ENCODE measurements around the gene ARHGEF9. TPM values are rescaled to one million over a fixed set of nuclear protein-coding genes. Genes with fewer than 3 reads are reported as not detected.
"Not testable (repeated sequence)": the region's sequence is repeated elsewhere in the genome, so short reads cannot be mapped to it uniquely, and the experiment has no call there.

Gene ARHGEF9
- total and polyA plus RNA-seq, 2 donors from 2014 or later = 20.0 to 26.4 TPM

DNA sequence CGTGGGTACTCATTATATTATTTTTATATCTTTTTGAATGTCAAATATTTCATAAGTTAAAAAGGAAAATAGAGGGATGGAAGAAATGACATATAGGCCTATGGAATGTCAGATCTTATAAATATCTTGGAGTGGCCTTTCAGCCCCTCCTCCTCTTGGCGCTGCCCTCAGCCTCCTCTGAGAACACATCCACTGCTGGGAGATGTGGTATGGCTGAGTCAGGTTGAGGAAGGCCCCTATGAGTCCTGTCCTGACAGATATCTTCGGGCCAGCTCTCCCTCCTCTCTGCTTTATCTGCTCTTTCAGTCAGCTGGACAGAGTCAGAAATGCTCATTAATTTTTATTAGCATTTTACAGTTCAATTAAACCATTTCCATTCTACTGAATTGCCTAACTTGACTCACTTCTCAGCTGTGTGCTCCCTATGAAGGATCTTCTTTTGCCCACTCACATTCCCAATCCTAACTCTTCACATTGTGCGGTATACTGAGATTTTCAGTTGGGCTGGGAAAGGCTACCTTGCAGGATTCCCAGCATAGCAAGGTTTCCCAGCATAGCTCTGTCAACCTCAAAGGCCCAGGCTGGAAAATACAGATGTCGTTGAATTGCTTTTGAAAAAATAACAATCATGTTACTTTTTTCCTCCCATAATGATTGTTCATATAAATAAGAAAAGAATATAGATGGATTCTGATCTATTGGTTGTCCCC is 128.0 kb downstream of the ARHGEF9 start:
- H3K9ac ChIP-seq (ENCODE audit: low read length in 3 of 3) = no peak overlapping the region
- no peak overlapping the region for H3K27ac ChIP-seq (ENCODE audit: low read depth in 2 of 2, low read length in 2 of 2)
- peaks cover 0 to 7% (median 2%) of the 10 kb centered on the region in 3 donors for H3K36me3 ChIP-seq (ENCODE audit: control insufficient read depth in 2 of 3, insufficient read depth in 3 of 3, low read length in 3 of 3)
- TF ChIP-seq, protein P1, sequence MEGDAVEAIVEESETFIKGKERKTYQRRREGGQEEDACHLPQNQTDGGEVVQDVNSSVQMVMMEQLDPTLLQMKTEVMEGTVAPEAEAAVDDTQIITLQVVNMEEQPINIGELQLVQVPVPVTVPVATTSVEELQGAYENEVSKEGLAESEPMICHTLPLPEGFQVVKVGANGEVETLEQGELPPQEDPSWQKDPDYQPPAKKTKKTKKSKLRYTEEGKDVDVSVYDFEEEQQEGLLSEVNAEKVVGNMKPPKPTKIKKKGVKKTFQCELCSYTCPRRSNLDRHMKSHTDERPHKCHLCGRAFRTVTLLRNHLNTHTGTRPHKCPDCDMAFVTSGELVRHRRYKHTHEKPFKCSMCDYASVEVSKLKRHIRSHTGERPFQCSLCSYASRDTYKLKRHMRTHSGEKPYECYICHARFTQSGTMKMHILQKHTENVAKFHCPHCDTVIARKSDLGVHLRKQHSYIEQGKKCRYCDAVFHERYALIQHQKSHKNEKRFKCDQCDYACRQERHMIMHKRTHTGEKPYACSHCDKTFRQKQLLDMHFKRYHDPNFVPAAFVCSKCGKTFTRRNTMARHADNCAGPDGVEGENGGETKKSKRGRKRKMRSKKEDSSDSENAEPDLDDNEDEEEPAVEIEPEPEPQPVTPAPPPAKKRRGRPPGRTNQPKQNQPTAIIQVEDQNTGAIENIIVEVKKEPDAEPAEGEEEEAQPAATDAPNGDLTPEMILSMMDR (IDR thresholded peaks at IDR 0.05; ENCODE audit: borderline replicate concordance, extremely low read depth, insufficient read depth) = no peak
- intact Hi-C loops (cut with DNase I) = no loop called here
- no peak overlapping the region for H3K4me3 ChIP-seq (ENCODE audit: low read length in 3 of 3)
- no peak for FAIRE-seq
- DNase-seq = no peak
- H3K4me1 ChIP-seq (ENCODE audit: control insufficient read depth in 2 of 3, insufficient read depth in 2 of 3, low read depth in 1 of 3, low read length in 3 of 3) = no peaks in the 10 kb centered on the region
- no peaks in the 10 kb centered on the region for H3K9me3 ChIP-seq (ENCODE audit: control insufficient read depth in 2 of 3, insufficient read depth in 1 of 3, low read length in 3 of 3)
- H3K27me3 ChIP-seq (ENCODE audit: control insufficient read depth, insufficient read depth, low read length) = no peaks in the 10 kb centered on the region

DNA sequence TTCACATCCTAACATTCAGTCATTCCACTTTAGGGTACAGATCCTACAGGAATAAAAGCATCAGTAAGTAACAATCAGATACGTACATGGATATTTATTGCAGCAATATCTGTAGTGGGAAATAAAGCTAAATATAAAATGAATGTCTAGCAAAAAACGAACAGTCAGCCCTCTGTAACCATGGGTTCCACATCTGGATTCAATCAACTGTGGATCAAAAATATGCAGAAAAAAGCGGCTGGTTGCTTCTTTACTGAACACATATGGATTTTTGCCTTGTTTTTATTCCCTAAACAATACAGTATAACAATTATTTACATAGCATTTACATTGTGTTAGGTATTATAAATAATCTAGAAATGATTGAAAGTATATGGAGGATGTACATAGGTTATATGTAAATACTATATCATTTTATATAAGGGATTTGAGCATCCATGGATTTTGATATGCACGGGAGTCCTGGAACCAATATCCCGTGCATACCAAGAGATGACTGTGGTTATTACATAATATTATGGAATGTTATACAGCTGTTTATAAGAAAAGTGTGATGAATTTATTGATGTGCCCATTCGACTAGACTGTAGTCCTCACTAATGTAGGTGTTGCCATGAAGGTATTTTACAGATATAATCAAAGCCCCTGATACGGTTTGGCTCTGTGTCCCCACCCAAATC is 132.8 kb downstream of the ARHGEF9 start:
- H3K4me1 ChIP-seq (ENCODE audit: control insufficient read depth in 2 of 3, insufficient read depth in 2 of 3, low read depth in 1 of 3, low read length in 3 of 3) = no peaks in the 10 kb centered on the region
- TF ChIP-seq, protein P1 (IDR thresholded peaks at IDR 0.05; ENCODE audit: borderline replicate concordance, extremely low read depth, insufficient read depth) = no peak
- FAIRE-seq = no peak

DNA sequence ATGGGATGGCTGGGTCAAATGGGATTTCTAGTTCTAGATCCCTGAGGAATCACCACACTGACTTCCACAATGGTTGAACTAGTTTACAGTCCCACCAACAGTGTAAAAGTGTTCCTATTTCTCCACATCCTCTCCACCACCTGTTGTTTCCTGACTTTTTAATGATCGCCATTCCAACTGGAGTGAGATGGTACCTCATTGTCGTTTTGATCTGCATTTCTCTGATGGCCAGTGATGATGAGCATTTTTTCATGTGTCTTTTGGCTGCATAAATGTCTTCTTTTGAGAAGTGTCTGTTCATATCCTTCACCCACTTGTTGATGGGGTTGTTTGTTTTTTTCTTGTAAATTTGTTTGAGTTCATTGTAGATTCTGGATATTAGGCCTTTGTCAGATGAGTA is 139.3 kb downstream of the ARHGEF9 start:
- H3K36me3 ChIP-seq (ENCODE audit: control insufficient read depth in 2 of 3, insufficient read depth in 3 of 3, low read length in 3 of 3); H3K9ac ChIP-seq (ENCODE audit: low read length in 3 of 3); H3K4me1 ChIP-seq (ENCODE audit: control insufficient read depth in 2 of 3, insufficient read depth in 2 of 3, low read depth in 1 of 3, low read length in 3 of 3); H3K27me3 ChIP-seq (ENCODE audit: control insufficient read depth, insufficient read depth, low read length); H3K4me3 ChIP-seq (ENCODE audit: low read length in 3 of 3); DNase-seq; FAIRE-seq; intact Hi-C loops (cut with DNase I); H3K27ac ChIP-seq (ENCODE audit: low read depth in 2 of 2, low read length in 2 of 2); H3K9me3 ChIP-seq (ENCODE audit: control insufficient read depth in 2 of 3, insufficient read depth in 1 of 3, low read length in 3 of 3): not testable (repeated sequence)

More for the DNA sequence above, 132.8 kb downstream of the ARHGEF9 start:
- no peak overlapping the region for H3K27ac ChIP-seq (ENCODE audit: low read depth in 2 of 2, low read length in 2 of 2)
- intact Hi-C loops (cut with DNase I) = no loop called here
- H3K4me3 ChIP-seq (ENCODE audit: low read length in 3 of 3) = no peak overlapping the region
- DNase-seq = no peak
- no peak overlapping the region for H3K9ac ChIP-seq (ENCODE audit: low read length in 3 of 3)
- no peaks in the 10 kb centered on the region for H3K9me3 ChIP-seq (ENCODE audit: control insufficient read depth in 2 of 3, insufficient read depth in 1 of 3, low read length in 3 of 3)
- no peaks in the 10 kb centered on the region for H3K27me3 ChIP-seq (ENCODE audit: control insufficient read depth, insufficient read depth, low read length)
- peaks cover 0 to 4% (median 2%) of the 10 kb centered on the region in 3 donors for H3K36me3 ChIP-seq (ENCODE audit: control insufficient read depth in 2 of 3, insufficient read depth in 3 of 3, low read length in 3 of 3)

DNA sequence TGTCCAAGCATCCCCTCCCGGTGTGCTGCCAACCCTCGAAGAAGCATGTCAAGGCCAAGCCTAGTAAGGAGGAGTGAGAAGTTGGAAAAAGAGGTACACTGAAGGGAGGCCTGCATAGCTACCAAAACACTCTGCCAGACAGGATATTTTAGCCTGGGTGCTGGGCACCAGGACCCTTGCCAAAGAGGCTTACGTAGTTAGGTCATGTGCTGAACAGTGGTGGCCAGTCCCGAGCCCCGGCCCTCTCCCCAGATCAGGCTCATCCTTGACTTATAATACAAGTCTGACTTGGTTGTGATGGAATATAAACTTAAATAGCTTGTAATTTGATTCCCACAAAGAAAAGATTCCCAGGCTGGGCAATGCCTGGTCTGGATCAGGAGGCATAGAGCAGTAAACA is 149.3 kb downstream of the ARHGEF9 start:
- Histone ChIP-seq H3K27ac (ENCODE audit: low read depth in 2 of 2, low read length in 2 of 2) (no peak overlapping the region), H3K4me1 (ENCODE audit: control insufficient read depth in 2 of 3, insufficient read depth in 2 of 3, low read depth in 1 of 3, low read length in 3 of 3) (no peaks in the 10 kb centered on the region), H3K4me3 (ENCODE audit: low read length in 3 of 3) (no peak overlapping the region), H3K9ac (ENCODE audit: low read length in 3 of 3) (no peak overlapping the region), H3K27me3 (ENCODE audit: control insufficient read depth, insufficient read depth, low read length) (no peaks in the 10 kb centered on the region), H3K36me3 (ENCODE audit: control insufficient read depth in 2 of 3, insufficient read depth in 3 of 3, low read length in 3 of 3) (no peaks in the 10 kb centered on the region), H3K9me3 (ENCODE audit: control insufficient read depth in 2 of 3, insufficient read depth in 1 of 3, low read length in 3 of 3) (no peaks in the 10 kb centered on the region)
- no peak for DNase-seq
- TF ChIP-seq, protein P1 (IDR thresholded peaks at IDR 0.05; ENCODE audit: borderline replicate concordance, extremely low read depth, insufficient read depth) = no peak
- intact Hi-C loops (cut with DNase I) = no loop called here
- FAIRE-seq = no peak

All from kidney (tissue), 14 donors.